ENCODE measurements around the gene PGLYRP2. TPM values are rescaled to one million over a fixed set of nuclear protein-coding genes. Genes with fewer than 3 reads are reported as not detected.

The PGLYRP2 gene
- total RNA-seq, 2 donors from 2014 or later, result not detected

DNA sequence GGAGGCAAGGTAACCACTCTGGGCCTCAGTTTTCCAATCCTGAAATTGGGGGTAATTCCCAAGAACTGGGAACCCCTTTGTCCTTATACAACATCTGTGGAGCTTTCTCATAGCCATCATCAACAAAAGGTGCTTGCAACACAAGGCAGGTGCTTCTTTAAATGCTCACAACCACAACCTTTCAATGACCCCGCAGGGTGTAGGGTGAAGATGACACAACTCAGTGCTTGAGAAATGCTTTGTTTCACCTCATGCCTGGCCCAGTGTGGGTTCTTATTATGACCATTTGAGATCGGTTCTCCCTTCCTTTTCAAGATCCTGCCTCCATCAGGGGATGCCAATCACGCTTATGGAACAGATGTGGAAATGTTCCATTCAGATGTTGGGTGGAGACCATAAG is 38.0 kb downstream of the PGLYRP2 start:
- H3K27ac ChIP-seq (ENCODE audit: low read depth, low read length), result no peak overlapping the region
- no peaks in the 10 kb centered on the region for H3K27me3 Mint-ChIP-seq (ENCODE audit: insufficient read depth)
- no peak overlapping the region for H3K9ac ChIP-seq (ENCODE audit: extremely low read depth, low read length, poor library complexity, severe bottlenecking)
- H3K27ac Mint-ChIP-seq, result no peak overlapping the region
- H3K9me3 Mint-ChIP-seq, result no peaks in the 10 kb centered on the region
- TF ChIP-seq, protein P1, sequence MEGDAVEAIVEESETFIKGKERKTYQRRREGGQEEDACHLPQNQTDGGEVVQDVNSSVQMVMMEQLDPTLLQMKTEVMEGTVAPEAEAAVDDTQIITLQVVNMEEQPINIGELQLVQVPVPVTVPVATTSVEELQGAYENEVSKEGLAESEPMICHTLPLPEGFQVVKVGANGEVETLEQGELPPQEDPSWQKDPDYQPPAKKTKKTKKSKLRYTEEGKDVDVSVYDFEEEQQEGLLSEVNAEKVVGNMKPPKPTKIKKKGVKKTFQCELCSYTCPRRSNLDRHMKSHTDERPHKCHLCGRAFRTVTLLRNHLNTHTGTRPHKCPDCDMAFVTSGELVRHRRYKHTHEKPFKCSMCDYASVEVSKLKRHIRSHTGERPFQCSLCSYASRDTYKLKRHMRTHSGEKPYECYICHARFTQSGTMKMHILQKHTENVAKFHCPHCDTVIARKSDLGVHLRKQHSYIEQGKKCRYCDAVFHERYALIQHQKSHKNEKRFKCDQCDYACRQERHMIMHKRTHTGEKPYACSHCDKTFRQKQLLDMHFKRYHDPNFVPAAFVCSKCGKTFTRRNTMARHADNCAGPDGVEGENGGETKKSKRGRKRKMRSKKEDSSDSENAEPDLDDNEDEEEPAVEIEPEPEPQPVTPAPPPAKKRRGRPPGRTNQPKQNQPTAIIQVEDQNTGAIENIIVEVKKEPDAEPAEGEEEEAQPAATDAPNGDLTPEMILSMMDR (conservative IDR thresholded peaks at IDR 0.05), result no peak
- no peaks in the 10 kb centered on the region for H3K27me3 ChIP-seq (ENCODE audit: control insufficient read depth, insufficient read depth, low read length, poor library complexity, severe bottlenecking)
- no peaks in the 10 kb centered on the region for H3K36me3 Mint-ChIP-seq (ENCODE audit: low read depth)
- no peak overlapping the region for H3K4me3 Mint-ChIP-seq
- 89 to 90% methylated on average over 3 of the region's 3 CpGs for WGBS, 2 experiments (ENCODE audit: insufficient coverage in 1 of 2, insufficient read length in 1 of 2)
- no peak overlapping the region for H3K4me3 ChIP-seq (ENCODE audit: low read length)
- no peaks in the 10 kb centered on the region for H3K9me3 ChIP-seq (ENCODE audit: control insufficient read depth, low read length)
- H3K4me1 ChIP-seq (ENCODE audit: control insufficient read depth, insufficient read depth, low read length), result no peaks in the 10 kb centered on the region
- no peaks in the 10 kb centered on the region for H3K36me3 ChIP-seq (ENCODE audit: control insufficient read depth, insufficient read depth, low read length)
- DNase-seq, result no peak
- no peaks in the 10 kb centered on the region for H3K4me1 Mint-ChIP-seq

DNA sequence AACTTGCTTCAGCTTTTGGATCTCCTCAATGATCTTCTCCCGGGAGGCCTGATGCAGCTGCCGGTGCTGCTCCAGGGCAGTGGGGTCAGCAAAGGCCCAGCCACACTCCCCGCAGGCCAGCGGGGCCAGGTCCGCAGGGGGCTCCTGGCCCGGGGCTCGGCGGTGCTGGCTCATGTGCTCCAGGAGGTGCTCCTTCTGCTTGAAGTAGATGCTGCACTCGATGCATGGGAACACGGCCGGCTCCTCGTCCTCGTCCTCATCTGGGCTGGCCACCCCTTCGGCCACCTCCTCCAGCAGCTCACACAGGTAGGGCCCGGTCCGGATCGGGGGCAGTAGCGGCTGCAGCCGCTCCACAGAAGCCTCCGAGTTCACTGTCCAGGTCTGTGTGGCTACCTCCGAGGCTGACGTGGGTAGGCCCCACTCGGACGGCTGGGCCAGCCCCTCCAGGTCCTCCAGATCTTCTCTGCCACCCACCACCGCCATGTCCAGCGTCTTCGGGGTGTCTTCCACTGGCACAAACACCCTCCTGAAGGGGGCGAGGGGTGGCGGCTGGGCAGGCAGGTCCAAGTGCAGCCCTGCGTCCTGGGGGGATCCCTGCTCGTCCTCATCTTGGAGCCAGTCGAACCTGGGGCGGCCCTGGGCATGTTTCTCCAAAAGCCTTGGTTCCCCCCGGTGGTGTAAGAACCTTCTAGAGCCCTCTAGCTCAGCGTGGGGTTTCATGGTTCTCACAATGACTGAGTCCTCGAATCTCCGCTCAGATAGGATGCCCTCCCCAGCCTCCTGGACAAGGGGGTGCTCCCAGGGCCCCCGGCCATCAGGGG is 39.3 kb downstream of the PGLYRP2 start:
- Histone ChIP-seq H3K4me1 (ENCODE audit: control insufficient read depth, insufficient read depth, low read length) (no peaks in the 10 kb centered on the region), H3K36me3 (ENCODE audit: control insufficient read depth, insufficient read depth, low read length) (no peaks in the 10 kb centered on the region), H3K9ac (ENCODE audit: extremely low read depth, low read length, poor library complexity, severe bottlenecking) (no peak overlapping the region), H3K4me3 (ENCODE audit: low read length) (no peak overlapping the region), H3K27me3 (ENCODE audit: control insufficient read depth, insufficient read depth, low read length, poor library complexity, severe bottlenecking) (no peaks in the 10 kb centered on the region), H3K9me3 (ENCODE audit: control insufficient read depth, low read length) (no peaks in the 10 kb centered on the region), H3K27ac (ENCODE audit: low read depth, low read length) (no peak overlapping the region)
- WGBS, 2 experiments (ENCODE audit: insufficient coverage in 1 of 2, insufficient read length in 1 of 2), result 92 to 95% methylated on average over 20 to 38 of the region's 38 CpGs
- H3K4me1 Mint-ChIP-seq, result no peaks in the 10 kb centered on the region
- H3K27me3 Mint-ChIP-seq (ENCODE audit: insufficient read depth), result no peaks in the 10 kb centered on the region
- no peak for DNase-seq
- no peak overlapping the region for H3K4me3 Mint-ChIP-seq
- TF ChIP-seq, protein P1 (conservative IDR thresholded peaks at IDR 0.05), result no peak
- no peak overlapping the region for H3K27ac Mint-ChIP-seq
- no peaks in the 10 kb centered on the region for H3K36me3 Mint-ChIP-seq (ENCODE audit: low read depth)
- no peaks in the 10 kb centered on the region for H3K9me3 Mint-ChIP-seq

DNA sequence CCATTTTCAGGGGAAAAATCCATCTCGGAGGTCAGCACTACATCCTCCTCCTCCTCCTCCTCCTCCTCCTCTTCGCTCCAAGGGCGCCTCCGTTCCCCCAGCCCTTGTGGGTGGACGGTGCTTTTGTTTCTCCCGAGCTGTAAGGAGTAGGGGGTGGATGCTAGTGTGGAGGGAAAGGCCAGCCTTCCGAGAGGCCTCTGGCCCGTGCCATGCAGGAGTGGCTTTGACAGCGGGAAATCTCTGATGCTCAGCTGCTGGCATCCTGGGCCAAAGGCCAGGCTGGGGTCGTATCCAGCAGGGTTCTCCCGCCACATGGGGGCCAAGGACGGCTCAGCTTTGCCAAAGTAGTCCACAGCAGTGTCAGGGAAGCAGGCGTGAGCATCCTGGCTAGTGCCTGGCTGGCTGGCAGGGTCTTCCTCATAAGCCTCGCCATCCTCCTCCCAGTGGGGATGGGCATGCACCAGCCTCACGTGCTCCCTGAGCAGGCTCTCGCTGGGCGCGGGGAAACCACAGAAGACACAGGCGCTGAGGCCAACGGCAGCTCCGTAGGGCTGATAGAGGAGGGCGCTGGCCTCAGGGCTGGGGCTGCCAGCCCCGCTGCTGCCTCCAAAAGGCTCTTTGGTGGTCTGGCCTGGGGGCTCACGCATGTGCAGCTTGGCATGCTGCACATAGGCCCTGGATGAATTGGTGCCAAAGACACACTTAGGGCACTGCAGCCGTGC is 40.1 kb downstream of the PGLYRP2 start:
- Histone ChIP-seq H3K9me3 (ENCODE audit: control insufficient read depth, low read length) (no peaks in the 10 kb centered on the region), H3K4me1 (ENCODE audit: control insufficient read depth, insufficient read depth, low read length) (no peaks in the 10 kb centered on the region), H3K9ac (ENCODE audit: extremely low read depth, low read length, poor library complexity, severe bottlenecking) (no peak overlapping the region), H3K36me3 (ENCODE audit: control insufficient read depth, insufficient read depth, low read length) (no peaks in the 10 kb centered on the region), H3K27me3 (ENCODE audit: control insufficient read depth, insufficient read depth, low read length, poor library complexity, severe bottlenecking) (no peaks in the 10 kb centered on the region), H3K27ac (ENCODE audit: low read depth, low read length) (no peak overlapping the region), H3K4me3 (ENCODE audit: low read length) (no peak overlapping the region)
- Mint-ChIP-seq H3K27me3 (ENCODE audit: insufficient read depth) (no peaks in the 10 kb centered on the region), H3K4me3 (no peak overlapping the region), H3K27ac (no peak overlapping the region), H3K4me1 (no peaks in the 10 kb centered on the region), H3K9me3 (no peaks in the 10 kb centered on the region), H3K36me3 (ENCODE audit: low read depth) (no peaks in the 10 kb centered on the region)
- TF ChIP-seq, protein P1 (conservative IDR thresholded peaks at IDR 0.05), result no peak
- no peak for DNase-seq
- 88 to 90% methylated on average over 15 to 25 of the region's 25 CpGs for WGBS, 2 experiments (ENCODE audit: insufficient coverage in 1 of 2, insufficient read length in 1 of 2)
